IMR-90 (cell line): Measurements from ENCODE around the gene ASNSD1. TPM values are rescaled to one million over a fixed set of nuclear protein-coding genes. Genes with fewer than 3 reads are reported as not detected.

Experiments
- ATAC-seq: fragments of 200-7000 bp; cut with Tn5 transposase; 2 replicates; pipeline ENCODE4 v1.9.1; 2020; ENCODE audit warnings: low read depth, mild to moderate bottlenecking, moderate library complexity
- BruUV-seq: library from RNA; stranded (reverse); fragments of 400-500 nt; replicated peaks from 2 replicates; lab custom pipeline; 2021; lab: Mats Ljungman, UMichigan
- CTCF ChIA-PET: fragments of 300-600 bp; formaldehyde crosslinking; extraction: SDS; loops from one replicate; lab custom pipeline; 2021; ENCODE audit warnings: antibody characterized with exemption; lab: Yijun Ruan, JAX
- POLR2A ChIA-PET: fragments of 300-600 bp; sonication (Branson Sonifier 250); formaldehyde crosslinking; loops from one replicate; lab custom pipeline; 2022; ENCODE audit warnings: antibody characterized with exemption; ENCODE audit not compliant: unreplicated experiment; lab: Charles Lee
- DNase-seq: peaks from one replicate; pipeline ENCODE4 v3.0.0; 2013
- H2AFZ ChIP-seq: replicated peaks from 2 replicates; pipeline ENCODE3; 2013; ENCODE audit warnings: low read length, mild to moderate bottlenecking; ENCODE audit not compliant: poor library complexity
- H2AK5ac ChIP-seq: 2 replicates; pipeline ENCODE4 v1.6.1; 2013; ENCODE audit warnings: low read depth, low read length, inconsistent platforms
- H2AK9ac ChIP-seq: replicated peaks from 2 replicates; pipeline ENCODE3; 2013; ENCODE audit warnings: mild to moderate bottlenecking, low read depth, low read length, moderate library complexity; ENCODE audit not compliant: poor library complexity
- H2BK120ac ChIP-seq: 2 replicates; pipeline ENCODE4 v1.6.1; 2013; ENCODE audit warnings: low read depth, low read length, inconsistent platforms
- H2BK15ac ChIP-seq: 3 replicates; pipeline ENCODE4 v1.6.1; 2013; ENCODE audit warnings: low read depth, low read length, inconsistent platforms
- H2BK20ac ChIP-seq: 2 replicates; pipeline ENCODE4 v1.6.1; 2013; ENCODE audit warnings: low read depth, mild to moderate bottlenecking, inconsistent platforms, low read length, moderate library complexity
- H2BK5ac ChIP-seq: 2 replicates; pipeline ENCODE4 v1.6.1; 2013; ENCODE audit warnings: mild to moderate bottlenecking, low read depth, low read length, inconsistent platforms; ENCODE audit not compliant: poor library complexity, severe bottlenecking
- H3K14ac ChIP-seq: replicated peaks from 2 replicates; pipeline ENCODE4 v1.6.1; 2013; ENCODE audit warnings: low read depth, low read length, inconsistent platforms
- H3K18ac ChIP-seq: 2 replicates; pipeline ENCODE4 v1.6.1; 2013; ENCODE audit warnings: low read depth, low read length, control low read depth
- H3K23ac ChIP-seq: 2 replicates; pipeline ENCODE4 v1.6.1; 2013; ENCODE audit warnings: low read depth, low read length, inconsistent platforms
- H3K27ac ChIP-seq: 2 replicates; pipeline ENCODE4 v1.5.1; 2013; ENCODE audit warnings: mild to moderate bottlenecking, control low read depth, low read length; ENCODE audit not compliant: insufficient read depth
- H3K27me3 ChIP-seq: 2 replicates; pipeline ENCODE4 v1.6.1; 2013; ENCODE audit warnings: low read length; ENCODE audit not compliant: control insufficient read depth, insufficient read depth
- H3K36me3 ChIP-seq: 2 replicates; pipeline ENCODE4 v1.6.1; 2013; ENCODE audit warnings: low read length, mixed read lengths; ENCODE audit not compliant: control insufficient read depth, insufficient read depth
- H3K4ac ChIP-seq: 2 replicates; pipeline ENCODE4 v1.6.1; 2013; ENCODE audit warnings: low read depth, low read length, inconsistent platforms
- H3K4me1 ChIP-seq: 2 replicates; pipeline ENCODE4 v1.6.1; 2013; ENCODE audit warnings: low read length, mixed read lengths; ENCODE audit not compliant: control insufficient read depth, insufficient read depth
- H3K4me2 ChIP-seq: 2 replicates; pipeline ENCODE4 v1.6.1; 2013; ENCODE audit warnings: low read depth, mild to moderate bottlenecking, control low read depth, low read length, moderate library complexity
- H3K4me3 ChIP-seq: 2 replicates; pipeline ENCODE4 v1.5.1; 2013; ENCODE audit warnings: low read depth, mild to moderate bottlenecking, control low read depth, low read length, moderate library complexity; ENCODE audit not compliant: insufficient read depth
- H3K56ac ChIP-seq: 2 replicates; pipeline ENCODE4 v1.6.1; 2013; ENCODE audit warnings: low read length, inconsistent platforms; ENCODE audit not compliant: insufficient read depth; ENCODE audit errors: extremely low read depth
- H3K79me1 ChIP-seq, 2 experiments: 2 replicates each; pipeline ENCODE4 v1.6.1; 2013; ENCODE audit warnings: low read length in 2 of 2, inconsistent platforms in 1 of 2, low read depth in 1 of 2
- H3K9ac ChIP-seq: 2 replicates; pipeline ENCODE4 v1.6.1; 2013; ENCODE audit warnings: low read depth, low read length, control low read depth
- H3K9me1 ChIP-seq: 2 replicates; pipeline ENCODE4 v1.6.1; 2013; ENCODE audit warnings: low read length, inconsistent platforms; ENCODE audit not compliant: insufficient read depth
- H3K9me3 ChIP-seq: 2 replicates; pipeline ENCODE4 v1.6.1; 2013; ENCODE audit warnings: low read length; ENCODE audit not compliant: control insufficient read depth, insufficient read depth
- H4K20me1 ChIP-seq: 2 replicates; pipeline ENCODE4 v1.6.1; 2013; ENCODE audit warnings: low read length, inconsistent platforms; ENCODE audit not compliant: insufficient read depth
- H4K5ac ChIP-seq: 2 replicates; pipeline ENCODE4 v1.6.1; 2013; ENCODE audit warnings: mild to moderate bottlenecking, low read depth, low read length, control low read depth
- H4K8ac ChIP-seq, 2 experiments: 2 replicates each; pipeline ENCODE4 v1.6.1; 2013; ENCODE audit warnings: low read depth in 2 of 2, low read length in 2 of 2, control low read depth in 1 of 2, inconsistent platforms in 1 of 2
- H4K91ac ChIP-seq: 2 replicates; pipeline ENCODE4 v1.6.1; 2013; ENCODE audit warnings: low read depth, low read length, inconsistent platforms; ENCODE audit not compliant: insufficient read depth
- BHLHE40 ChIP-seq: fragments of 150-350 bp; IDR thresholded peaks from 2 replicates; pipeline ENCODE4 v1.6.1; 2016; ENCODE audit warnings: mild to moderate bottlenecking, low read depth, low read length
- CEBPB ChIP-seq: IDR thresholded peaks from 2 replicates; pipeline ENCODE4 v1.6.1; 2012; ENCODE audit warnings: low read depth, low read length, improper control_type of control experiment
- CHD1 ChIP-seq: IDR thresholded peaks from 2 replicates; pipeline ENCODE4 v1.6.1; 2012; ENCODE audit warnings: low read depth, low read length, improper control_type of control experiment
- FOS ChIP-seq: fragments of 150-350 bp; IDR thresholded peaks from 2 replicates; pipeline ENCODE4 v1.6.1; 2016; ENCODE audit warnings: low read depth, low read length
- MAFK ChIP-seq: IDR thresholded peaks from 2 replicates; pipeline ENCODE4 v1.6.1; 2012; ENCODE audit warnings: low read depth, low read length, improper control_type of control experiment
- MAZ ChIP-seq: IDR thresholded peaks from 2 replicates; pipeline ENCODE4 v1.6.1; 2012; ENCODE audit warnings: low read depth, mild to moderate bottlenecking, low read length, improper control_type of control experiment, moderate library complexity, borderline replicate concordance
- MXI1 ChIP-seq: IDR thresholded peaks from 2 replicates; pipeline ENCODE4 v1.6.1; 2012; ENCODE audit warnings: low read depth, mild to moderate bottlenecking, low read length, moderate library complexity, borderline replicate concordance
- NFE2L2 ChIP-seq: fragments of 150-350 bp; IDR thresholded peaks from 2 replicates; pipeline ENCODE4 v1.6.1; 2016; ENCODE audit warnings: low read depth, mild to moderate bottlenecking, low read length
- POLR2A ChIP-seq: IDR thresholded peaks from 2 replicates; pipeline ENCODE4 v1.6.1; 2012; ENCODE audit warnings: mild to moderate bottlenecking, low read depth, low read length
- RAD21 ChIP-seq: IDR thresholded peaks from 2 replicates; pipeline ENCODE4 v1.6.1; 2012; ENCODE audit warnings: low read length, improper control_type of control experiment
- RCOR1 ChIP-seq: IDR thresholded peaks from 2 replicates; pipeline ENCODE4 v1.6.1; 2012; ENCODE audit warnings: mild to moderate bottlenecking, low read length, improper control_type of control experiment; ENCODE audit not compliant: insufficient replicate concordance
- RFX5 ChIP-seq: IDR thresholded peaks from 2 replicates; pipeline ENCODE4 v1.8.0; 2012; ENCODE audit warnings: low read depth, mild to moderate bottlenecking, low read length, moderate library complexity
- SMC3 ChIP-seq: fragments of 150-350 bp; IDR thresholded peaks from 2 replicates; pipeline ENCODE4 v1.6.1; 2016; ENCODE audit warnings: low read depth, mild to moderate bottlenecking, antibody characterized with exemption, low read length, moderate library complexity
- WGBS, 2 experiments: methylation state at CpG; one replicate each; pipeline versions ENCODE4 v1.1.5 to v1.1.7; 2013; ENCODE audit warnings: missing lambda C conversion rate in 2 of 2; ENCODE audit not compliant: insufficient read length in 1 of 2; ENCODE audit errors: extremely low coverage in 2 of 2; 5-methylcytosine and 5-hydroxymethylcytosine counted together
- dilution Hi-C: fragments of 300-500 bp; cut with HindIII; formaldehyde crosslinking; loops from one replicate; pipeline ENCODE4 v1.14.3; 2018; ENCODE audit warnings: low sequenced_read_pairs; ENCODE audit not compliant: unreplicated experiment
- in situ Hi-C: fragments of 300-500 bp; cut with MboI; formaldehyde crosslinking; loops from 3 replicates; pipeline ENCODE4 v1.14.3; 2019; ENCODE audit warnings: low sequenced_read_pairs, inconsistent platforms, mixed read lengths
- intact Hi-C: fragments of 100-400 bp; cut with micrococcal nuclease; formaldehyde crosslinking; loops from 2 replicates; pipeline ENCODE4 v1.10.0; 2022
- polyA plus RNA-seq, 3 experiments: library from polyadenylated mRNA; depleted of rRNA; stranded (reverse); fragments of >200 nt; gene quantifications; 2 replicates each; pipeline ENCODE4 v1.2.3, GENCODE V29; 2012; ENCODE audit warnings: low replicate concordance in 1 of 3
- total RNA-seq: library from RNA; depleted of rRNA; stranded (reverse); fragments of >200 nt; gene quantifications from 2 replicates; pipeline ENCODE4 v1.2.3, GENCODE V29; 2012
- TF ChIP-seq, protein P1 (sequence below): fragments of 150-350 bp; IDR thresholded peaks from 2 replicates; pipeline ENCODE4 v1.6.1; 2017; ENCODE audit warnings: mild to moderate bottlenecking, antibody characterized with exemption, low read length, low read depth
- TF ChIP-seq, protein P2 (sequence below): conservative IDR thresholded peaks from 2 replicates; pipeline ENCODE4 v1.5.1; 2012; ENCODE audit warnings: mild to moderate bottlenecking, low read depth, low read length, improper control_type of control experiment
- TF ChIP-seq, protein P3 (sequence below): fragments of 150-350 bp; IDR thresholded peaks from 2 replicates; pipeline ENCODE4 v1.6.1; 2016; ENCODE audit warnings: low read depth, mild to moderate bottlenecking, low read length, moderate library complexity, borderline replicate concordance

ASNSD1 gene
- total and polyA plus RNA-seq, 2 of the 4 experiments (the other 2 are of a cell fraction), result 29.1 to 35.7 TPM

DNA sequence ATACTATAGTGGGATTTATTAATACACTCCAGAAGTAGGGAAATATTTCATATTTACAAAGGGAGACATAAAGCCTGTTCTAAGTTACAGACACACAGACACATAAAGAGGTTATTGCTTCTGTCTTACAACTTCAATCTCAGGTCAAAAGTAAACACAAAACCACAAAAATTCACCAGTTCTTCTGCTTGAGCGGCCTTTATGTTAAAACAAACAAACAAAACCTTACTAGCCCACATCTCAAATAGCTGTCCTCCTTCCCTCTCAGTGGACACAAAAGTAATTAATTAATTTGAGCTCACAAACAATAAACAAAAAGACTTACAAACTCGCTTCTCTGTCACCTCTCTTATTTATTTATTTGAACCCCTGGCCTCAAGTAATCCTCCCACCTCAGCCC, 1.5 kb upstream of the ASNSD1 start:
- H3K27me3 ChIP-seq, result no peaks in the 10 kb centered on the region; the same call in 1 of the 2 replicates
- H3K9me1 ChIP-seq, result peaks cover 2% of the 10 kb centered on the region; the same call in 1 of the 2 replicates
- H3K27ac ChIP-seq, result no peak overlapping the region
- H4K91ac ChIP-seq, result no peak overlapping the region
- H3K9ac ChIP-seq, result no peak overlapping the region
- intact Hi-C loops, result loop anchor here (2.0 to 5.0 kb wide), 4 partner anchors 39 to 413 kb away; partner anchors contain the start of gene SLC40A1
- in situ Hi-C loops, result no loop called here
- dilution Hi-C loops, result no loop called here
- peak; percentile 34 for DNase-seq
- ChIA-PET POLR2A (interaction anchor here (0.5 kb wide), 1 partner anchor 17 kb away, joined by 6 read pairs; no protein-coding TSS in a partner anchor), CTCF (interaction anchor here (1.8 kb wide), 1 partner anchor 10 kb away, joined by 9 read pairs; no protein-coding TSS in a partner anchor)
- no peak overlapping the region for H2AK9ac ChIP-seq
- H3K4me2 ChIP-seq, result no peak overlapping the region
- no peak overlapping the region for H3K23ac ChIP-seq
- H3K79me1 ChIP-seq, result peaks cover 9 to 20% of the 10 kb centered on the region in 2 experiments; a peak in 3 of 4 replicates
- no peak overlapping the region for H2BK20ac ChIP-seq
- no peak overlapping the region for H4K8ac ChIP-seq
- 0% methylated on average over 1 of the region's 2 CpGs; no CpG with 5 or more reads in 1 of the 2 experiments for WGBS, 2 experiments
- H4K20me1 ChIP-seq, result no peaks in the 10 kb centered on the region
- no peak overlapping the region for H2BK15ac ChIP-seq
- no peak overlapping the region for H4K5ac ChIP-seq
- H3K14ac ChIP-seq, result no peak overlapping the region
- H3K56ac ChIP-seq, result no peak overlapping the region
- no peak overlapping the region for H3K4ac ChIP-seq
- no peaks in the 10 kb centered on the region for H3K9me3 ChIP-seq
- no peaks in the 10 kb centered on the region for H3K36me3 ChIP-seq
- TF ChIP-seq MAZ (no peak), SMC3 (no peak), POLR2A (no peak), CEBPB (no peak), RFX5 (no peak), MAFK (no peak), FOS (no peak), BHLHE40 (no peak), RAD21 (no peak), RCOR1 (no peak), MXI1 (no peak), NFE2L2 (no peak), CHD1 (no peak)
- TF ChIP-seq, protein P1, sequence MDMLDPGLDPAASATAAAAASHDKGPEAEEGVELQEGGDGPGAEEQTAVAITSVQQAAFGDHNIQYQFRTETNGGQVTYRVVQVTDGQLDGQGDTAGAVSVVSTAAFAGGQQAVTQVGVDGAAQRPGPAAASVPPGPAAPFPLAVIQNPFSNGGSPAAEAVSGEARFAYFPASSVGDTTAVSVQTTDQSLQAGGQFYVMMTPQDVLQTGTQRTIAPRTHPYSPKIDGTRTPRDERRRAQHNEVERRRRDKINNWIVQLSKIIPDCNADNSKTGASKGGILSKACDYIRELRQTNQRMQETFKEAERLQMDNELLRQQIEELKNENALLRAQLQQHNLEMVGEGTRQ, result no peak
- TF ChIP-seq, protein P2, sequence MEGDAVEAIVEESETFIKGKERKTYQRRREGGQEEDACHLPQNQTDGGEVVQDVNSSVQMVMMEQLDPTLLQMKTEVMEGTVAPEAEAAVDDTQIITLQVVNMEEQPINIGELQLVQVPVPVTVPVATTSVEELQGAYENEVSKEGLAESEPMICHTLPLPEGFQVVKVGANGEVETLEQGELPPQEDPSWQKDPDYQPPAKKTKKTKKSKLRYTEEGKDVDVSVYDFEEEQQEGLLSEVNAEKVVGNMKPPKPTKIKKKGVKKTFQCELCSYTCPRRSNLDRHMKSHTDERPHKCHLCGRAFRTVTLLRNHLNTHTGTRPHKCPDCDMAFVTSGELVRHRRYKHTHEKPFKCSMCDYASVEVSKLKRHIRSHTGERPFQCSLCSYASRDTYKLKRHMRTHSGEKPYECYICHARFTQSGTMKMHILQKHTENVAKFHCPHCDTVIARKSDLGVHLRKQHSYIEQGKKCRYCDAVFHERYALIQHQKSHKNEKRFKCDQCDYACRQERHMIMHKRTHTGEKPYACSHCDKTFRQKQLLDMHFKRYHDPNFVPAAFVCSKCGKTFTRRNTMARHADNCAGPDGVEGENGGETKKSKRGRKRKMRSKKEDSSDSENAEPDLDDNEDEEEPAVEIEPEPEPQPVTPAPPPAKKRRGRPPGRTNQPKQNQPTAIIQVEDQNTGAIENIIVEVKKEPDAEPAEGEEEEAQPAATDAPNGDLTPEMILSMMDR, result no peak
- TF ChIP-seq, protein P3, sequence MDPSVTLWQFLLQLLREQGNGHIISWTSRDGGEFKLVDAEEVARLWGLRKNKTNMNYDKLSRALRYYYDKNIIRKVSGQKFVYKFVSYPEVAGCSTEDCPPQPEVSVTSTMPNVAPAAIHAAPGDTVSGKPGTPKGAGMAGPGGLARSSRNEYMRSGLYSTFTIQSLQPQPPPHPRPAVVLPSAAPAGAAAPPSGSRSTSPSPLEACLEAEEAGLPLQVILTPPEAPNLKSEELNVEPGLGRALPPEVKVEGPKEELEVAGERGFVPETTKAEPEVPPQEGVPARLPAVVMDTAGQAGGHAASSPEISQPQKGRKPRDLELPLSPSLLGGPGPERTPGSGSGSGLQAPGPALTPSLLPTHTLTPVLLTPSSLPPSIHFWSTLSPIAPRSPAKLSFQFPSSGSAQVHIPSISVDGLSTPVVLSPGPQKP, result no peak
- BruUV-seq, result no TSS peak
- no peak overlapping the region for H3K18ac ChIP-seq
- H2BK120ac ChIP-seq, result no peak overlapping the region
- no peak overlapping the region for H2AFZ ChIP-seq
- H2BK5ac ChIP-seq, result no peak overlapping the region
- peak overlapping the region; percentile 17; the same call in 1 of the 2 replicates for H2AK5ac ChIP-seq
- no peak overlapping the region for H3K4me3 ChIP-seq
- ATAC-seq, result no peak
- peaks cover 4% of the 10 kb centered on the region; the same call in 1 of the 2 replicates for H3K4me1 ChIP-seq
